ENCODE data around the gene LRRTM3. TPM values are rescaled to one million over a fixed set of nuclear protein-coding genes. Genes with fewer than 3 reads are reported as not detected.

The LRRTM3 gene
- total RNA-seq, 1 experiment from 2014 or later, result not detected

GRCh38 chr10:66931949-66932343, 6.1 kb downstream of the LRRTM3 start:
- DNase-seq (ENCODE audit: low spot score), result no peak

GRCh38 chr10:66934711-66935110, 8.9 kb downstream of the LRRTM3 start:
- no peak for DNase-seq (ENCODE audit: low spot score)

GRCh38 chr10:66940965-66941364, 15.1 kb downstream of the LRRTM3 start:
- DNase-seq (ENCODE audit: low spot score), result no peak

GRCh38 chr10:66941491-66941890, 15.7 kb downstream of the LRRTM3 start:
- DNase-seq (ENCODE audit: low spot score), result no peak

- no peak for DNase-seq (ENCODE audit: low spot score)
Observed at GRCh38 chr10:66942407-66942806, 16.6 kb downstream of the LRRTM3 start.

GRCh38 chr10:66943590-66943989, 17.8 kb downstream of the LRRTM3 start:
- no peak for DNase-seq (ENCODE audit: low spot score)

- DNase-seq (ENCODE audit: low spot score), result no peak
Observed at GRCh38 chr10:66951896-66952295, 26.1 kb downstream of the LRRTM3 start.

- DNase-seq (ENCODE audit: low spot score), result no peak
Observed at GRCh38 chr10:66958466-66958865, 32.6 kb downstream of the LRRTM3 start.

- no peak for DNase-seq (ENCODE audit: low spot score)
Observed at GRCh38 chr10:66964946-66965345, 39.1 kb downstream of the LRRTM3 start.

- no peak for DNase-seq (ENCODE audit: low spot score)
Observed at GRCh38 chr10:66980246-66980815, 54.5 kb downstream of the LRRTM3 start.

- DNase-seq (ENCODE audit: low spot score), result no peak
Observed at GRCh38 chr10:66981361-66982052, 55.7 kb downstream of the LRRTM3 start.

- no peak for DNase-seq (ENCODE audit: low spot score)
Observed at GRCh38 chr10:66982053-66982420, 56.2 kb downstream of the LRRTM3 start.

GRCh38 chr10:66982792-66983474, 57.1 kb downstream of the LRRTM3 start:
- DNase-seq (ENCODE audit: low spot score), result no peak

GRCh38 chr10:66983475-66983818, 57.6 kb downstream of the LRRTM3 start:
- no peak for DNase-seq (ENCODE audit: low spot score)

- no peak for DNase-seq (ENCODE audit: low spot score)
Observed at GRCh38 chr10:66990143-66990830, 64.5 kb downstream of the LRRTM3 start.

GRCh38 chr10:66996996-66997395, 71.2 kb downstream of the LRRTM3 start:
- no peak for DNase-seq (ENCODE audit: low spot score)

GRCh38 chr10:66999762-67000545, 74.1 kb downstream of the LRRTM3 start:
- DNase-seq (ENCODE audit: low spot score), result no peak

GRCh38 chr10:67004690-67005089, 78.9 kb downstream of the LRRTM3 start:
- DNase-seq (ENCODE audit: low spot score), result no peak

GRCh38 chr10:67005981-67006380, 80.1 kb downstream of the LRRTM3 start:
- DNase-seq (ENCODE audit: low spot score), result no peak

GRCh38 chr10:67011480-67011879, 85.6 kb downstream of the LRRTM3 start:
- no peak for DNase-seq (ENCODE audit: low spot score)

- DNase-seq (ENCODE audit: low spot score), result no peak
Observed at GRCh38 chr10:67011981-67012380, 86.1 kb downstream of the LRRTM3 start.

- DNase-seq (ENCODE audit: low spot score), result no peak
Observed at GRCh38 chr10:67015225-67015624, 89.4 kb downstream of the LRRTM3 start.
